Left ventricle myocardium inferior (tissue), 1 donor: Measurements from ENCODE around the gene THSD4. TPM values are rescaled to one million over a fixed set of nuclear protein-coding genes. Genes with fewer than 3 reads are reported as not detected.
"Not testable (repeated sequence)": the region's sequence is repeated elsewhere in the genome, so short reads cannot be mapped to it uniquely, and the experiment has no call there.

Source experiments
- DNase-seq: peaks from one replicate; pipeline ENCODE4 v3.0.0-alpha.2; 2020
- H3K27ac ChIP-seq: fragments of 200-600 bp; replicated peaks from 2 replicates; pipeline ENCODE4 v1.8.0; 2021
- H3K27me3 ChIP-seq: fragments of 200-600 bp; 2 replicates; pipeline ENCODE4 v1.8.0; 2021; ENCODE audit warnings: low read depth
- H3K36me3 ChIP-seq: fragments of 200-600 bp; 2 replicates; pipeline ENCODE4 v1.8.0; 2021
- H3K4me1 ChIP-seq: fragments of 200-600 bp; 2 replicates; pipeline ENCODE4 v1.8.0; 2021
- H3K4me3 ChIP-seq: fragments of 200-600 bp; 2 replicates; pipeline ENCODE4 v1.8.0; 2021; ENCODE audit warnings: mild to moderate bottlenecking, moderate library complexity
- H3K9me3 ChIP-seq: fragments of 200-600 bp; replicated peaks from 2 replicates; pipeline ENCODE4 v1.8.0; 2021
- intact Hi-C: fragments of 100-400 bp; cut with micrococcal nuclease; formaldehyde crosslinking; loops from one replicate; pipeline ENCODE4 v1.11.0; 2022
- total RNA-seq: library from RNA; stranded (reverse); fragmentation: NEBNext Ultra II Directional; extraction: Animal tissue kit (Norgen Biotek cat#: 25700); gene quantifications from one replicate; pipeline ENCODE4 v1.2.1, GENCODE V29; 2021
- TF ChIP-seq, protein P1 (sequence below): fragments of 200-600 bp; IDR thresholded peaks from 2 replicates; pipeline ENCODE4 v1.8.0; 2021; ENCODE audit warnings: antibody characterized with exemption, mild to moderate bottlenecking, borderline replicate concordance
- donor health status: DM: no; HTN: yes; CAD: no; lungs with severe emphysema.

THSD4 gene
- total RNA-seq, 1 donor from 2014 or later = 95.8 TPM

DNA sequence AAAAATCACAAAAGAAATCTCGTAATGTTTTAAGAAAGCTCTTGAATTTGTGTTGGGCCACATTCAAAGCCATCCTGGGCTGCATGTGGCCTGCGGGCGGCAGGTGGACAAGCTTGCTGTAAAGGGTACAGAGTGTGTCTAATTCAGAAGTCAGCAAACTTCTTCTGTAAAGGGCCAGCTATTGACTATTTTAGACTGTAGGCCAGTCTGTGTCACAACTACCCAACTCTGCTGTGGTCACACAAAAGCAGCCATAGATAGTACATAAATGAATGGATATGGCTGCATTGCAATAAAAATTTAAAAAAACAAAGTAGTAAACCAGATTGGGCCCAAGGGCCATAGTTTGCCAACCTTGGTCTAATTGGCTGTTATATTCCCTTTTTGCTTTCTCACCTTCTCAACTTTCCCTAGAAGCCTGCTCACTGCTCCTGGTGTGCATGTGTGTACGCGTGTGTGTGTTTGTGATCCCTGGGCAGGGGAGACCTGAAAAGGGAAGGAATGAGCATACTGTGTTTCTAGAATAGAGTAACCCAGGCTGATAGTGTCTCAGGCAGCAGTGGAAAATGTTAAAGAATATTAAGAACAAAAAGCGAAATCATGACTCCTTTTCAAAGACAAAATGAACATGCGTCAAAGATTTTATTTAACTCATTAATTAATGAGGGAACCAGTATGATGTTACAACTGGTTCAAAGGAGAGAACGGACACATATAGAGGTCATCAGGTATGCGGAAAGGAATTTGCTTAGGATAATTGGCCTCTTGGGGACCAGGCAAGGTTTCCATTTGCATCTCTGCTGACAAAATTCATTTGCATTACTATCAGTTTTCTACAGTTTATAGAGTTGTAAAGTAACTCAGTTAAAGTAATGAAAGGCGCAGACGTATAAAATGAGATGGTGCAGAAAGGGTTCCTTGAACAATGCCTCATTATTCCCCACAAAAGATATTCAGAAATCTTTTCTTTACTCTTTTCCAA, 248.0 kb downstream of the THSD4 start:
- DNase-seq = no peak
- H3K27ac ChIP-seq = no peak overlapping the region
- no peak overlapping the region for H3K4me3 ChIP-seq
- peaks cover 3% of the 10 kb centered on the region for H3K9me3 ChIP-seq
- H3K4me1 ChIP-seq = peaks cover 9% of the 10 kb centered on the region
- TF ChIP-seq, protein P1, sequence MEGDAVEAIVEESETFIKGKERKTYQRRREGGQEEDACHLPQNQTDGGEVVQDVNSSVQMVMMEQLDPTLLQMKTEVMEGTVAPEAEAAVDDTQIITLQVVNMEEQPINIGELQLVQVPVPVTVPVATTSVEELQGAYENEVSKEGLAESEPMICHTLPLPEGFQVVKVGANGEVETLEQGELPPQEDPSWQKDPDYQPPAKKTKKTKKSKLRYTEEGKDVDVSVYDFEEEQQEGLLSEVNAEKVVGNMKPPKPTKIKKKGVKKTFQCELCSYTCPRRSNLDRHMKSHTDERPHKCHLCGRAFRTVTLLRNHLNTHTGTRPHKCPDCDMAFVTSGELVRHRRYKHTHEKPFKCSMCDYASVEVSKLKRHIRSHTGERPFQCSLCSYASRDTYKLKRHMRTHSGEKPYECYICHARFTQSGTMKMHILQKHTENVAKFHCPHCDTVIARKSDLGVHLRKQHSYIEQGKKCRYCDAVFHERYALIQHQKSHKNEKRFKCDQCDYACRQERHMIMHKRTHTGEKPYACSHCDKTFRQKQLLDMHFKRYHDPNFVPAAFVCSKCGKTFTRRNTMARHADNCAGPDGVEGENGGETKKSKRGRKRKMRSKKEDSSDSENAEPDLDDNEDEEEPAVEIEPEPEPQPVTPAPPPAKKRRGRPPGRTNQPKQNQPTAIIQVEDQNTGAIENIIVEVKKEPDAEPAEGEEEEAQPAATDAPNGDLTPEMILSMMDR = no peak
- H3K36me3 ChIP-seq = no peaks in the 10 kb centered on the region
- no peaks in the 10 kb centered on the region for H3K27me3 ChIP-seq
- intact Hi-C loops = no loop called here

DNA sequence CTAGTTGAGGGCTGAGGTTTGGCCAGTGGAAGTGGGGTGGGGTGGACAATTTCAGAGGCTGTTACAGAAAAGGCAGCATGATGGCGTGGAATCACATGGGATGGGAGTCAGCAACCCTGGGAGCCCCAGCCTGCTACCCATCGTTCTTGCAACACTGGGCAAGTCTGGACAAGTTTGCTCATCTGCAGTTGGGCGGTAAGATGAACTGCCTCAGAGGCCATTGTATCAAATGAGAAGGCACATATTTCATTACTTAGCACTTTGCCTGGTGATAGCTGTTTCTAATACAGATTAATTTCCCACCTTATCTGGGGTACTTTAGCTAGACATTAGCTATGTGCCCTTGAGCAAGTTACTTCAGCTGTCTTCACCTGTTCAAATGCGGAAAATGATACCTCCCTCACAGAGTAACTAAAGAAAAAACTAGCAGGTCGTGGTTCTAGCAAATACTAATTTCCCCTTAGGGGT, 248.9 kb downstream of the THSD4 start:
- no peaks in the 10 kb centered on the region for H3K36me3 ChIP-seq
- TF ChIP-seq, protein P1 = no peak
- intact Hi-C loops = no loop called here
- H3K4me1 ChIP-seq = peaks cover 9% of the 10 kb centered on the region
- peaks cover 3% of the 10 kb centered on the region for H3K9me3 ChIP-seq
- DNase-seq = no peak
- peak overlapping the region; percentile 12 for H3K27ac ChIP-seq
- H3K27me3 ChIP-seq = no peaks in the 10 kb centered on the region
- no peak overlapping the region for H3K4me3 ChIP-seq

DNA sequence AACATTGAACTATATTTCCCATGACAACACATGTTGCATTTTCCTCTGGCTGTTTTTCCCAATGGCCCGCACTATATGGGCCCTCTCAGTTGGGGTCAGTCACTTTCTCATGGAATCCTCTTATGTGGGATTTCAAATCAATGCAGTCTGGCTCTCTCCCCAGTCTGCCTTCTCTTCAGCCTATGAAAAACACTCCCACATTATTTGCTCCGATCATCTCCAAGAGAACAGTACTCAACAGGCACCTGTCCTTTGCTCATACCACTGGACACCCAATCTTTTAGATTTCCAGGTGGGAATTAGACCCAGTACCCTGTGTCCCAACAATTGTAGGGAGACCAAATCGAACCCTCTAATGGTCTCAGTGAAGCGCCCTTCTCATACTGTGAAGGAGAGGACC, 251.3 kb downstream of the THSD4 start:
- TF ChIP-seq, protein P1 = no peak
- Histone ChIP-seq H3K9me3 (peaks cover 15% of the 10 kb centered on the region), H3K4me1 (peaks cover 9% of the 10 kb centered on the region), H3K4me3 (no peak overlapping the region), H3K27me3 (no peaks in the 10 kb centered on the region), H3K36me3 (no peaks in the 10 kb centered on the region), H3K27ac (peak overlapping the region; percentile 52)
- no peak for DNase-seq
- intact Hi-C loops = no loop called here

DNA sequence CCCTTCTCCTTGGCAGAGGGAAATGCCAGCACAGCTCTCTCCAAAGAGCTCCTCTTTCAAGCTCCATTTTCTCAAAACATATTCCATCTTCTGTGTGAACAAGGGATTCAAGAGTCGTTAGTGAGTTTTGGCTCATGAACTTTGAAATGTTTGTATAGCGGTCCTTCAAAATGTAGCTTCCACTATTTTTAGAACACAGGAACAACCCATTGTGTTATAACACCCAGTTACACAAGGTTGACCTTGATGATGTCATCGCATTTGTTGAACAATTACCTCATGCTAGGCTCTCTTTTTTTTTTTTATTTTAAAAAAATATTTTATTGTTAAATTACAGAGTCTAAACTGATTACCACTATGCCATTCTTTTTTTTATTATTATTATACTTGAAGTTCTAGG, 251.7 kb downstream of the THSD4 start:
- H3K4me3 ChIP-seq = no peak overlapping the region
- DNase-seq = no peak
- no peaks in the 10 kb centered on the region for H3K27me3 ChIP-seq
- peaks cover 18% of the 10 kb centered on the region for H3K9me3 ChIP-seq
- H3K27ac ChIP-seq = peak overlapping the region; percentile 52
- TF ChIP-seq, protein P1 = no peak
- intact Hi-C loops = no loop called here
- no peaks in the 10 kb centered on the region for H3K36me3 ChIP-seq
- peaks cover 9% of the 10 kb centered on the region for H3K4me1 ChIP-seq

DNA sequence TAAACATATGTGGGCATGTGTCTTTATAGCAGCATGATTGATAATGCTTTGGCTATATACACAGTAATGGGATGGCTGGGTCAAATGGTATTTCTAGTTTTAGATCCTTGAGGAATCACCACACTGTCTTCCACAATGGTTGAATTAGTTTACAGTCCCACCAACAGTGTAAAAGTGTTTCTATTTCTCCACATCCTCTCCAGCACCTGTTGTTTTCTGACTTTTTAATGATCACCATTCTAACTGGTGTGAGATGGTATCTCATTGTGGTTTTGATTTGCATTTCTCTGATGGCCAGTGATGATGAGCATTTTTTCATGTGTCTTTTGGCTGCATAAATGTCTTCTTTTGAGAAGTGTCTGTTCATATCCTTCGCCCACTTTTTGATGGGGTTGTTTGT, 252.5 kb downstream of the THSD4 start:
- H3K36me3 ChIP-seq, DNase-seq, H3K27me3 ChIP-seq, intact Hi-C loops, H3K27ac ChIP-seq, H3K4me3 ChIP-seq: not testable (repeated sequence)
- Histone ChIP-seq H3K9me3 (peaks cover 18% of the 10 kb centered on the region), H3K4me1 (peaks cover 17% of the 10 kb centered on the region)

DNA sequence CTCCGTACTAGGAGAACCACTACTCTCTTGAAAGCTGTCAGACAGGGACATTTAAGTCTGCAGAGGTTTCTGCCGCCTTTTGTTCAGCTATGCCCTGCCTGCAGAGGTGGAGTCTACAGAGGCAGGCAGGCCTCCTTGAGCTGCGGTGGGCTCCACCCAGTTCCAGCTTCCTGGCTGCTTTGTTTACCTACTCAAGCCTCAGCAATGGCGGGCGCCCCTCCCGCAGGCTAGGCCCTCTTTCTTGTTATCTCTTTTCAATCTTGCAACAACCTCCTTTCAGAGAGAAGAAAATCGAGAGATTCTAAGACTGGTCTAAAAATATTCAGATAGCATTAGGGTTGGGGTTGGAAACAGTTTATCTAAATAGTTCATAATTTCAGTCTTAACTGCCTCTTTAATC, 257.5 kb downstream of the THSD4 start:
- intact Hi-C loops, H3K4me3 ChIP-seq, H3K27me3 ChIP-seq, DNase-seq, H3K36me3 ChIP-seq: not testable (repeated sequence)
- peak overlapping the region; percentile 82 for H3K27ac ChIP-seq
- H3K9me3 ChIP-seq = peaks cover 15% of the 10 kb centered on the region
- peaks cover 37% of the 10 kb centered on the region for H3K4me1 ChIP-seq
